Activated CD8-positive, alpha-beta memory T cell treated with anti-CD3 and anti-CD28 coated beads for 24 hours (primary cell): Measurements from ENCODE around the gene RIC1.
"Not testable (repeated sequence)": the region's sequence is repeated elsewhere in the genome, so short reads cannot be mapped to it uniquely, and the experiment has no call there.

Experiments
- DNase-seq: peaks from one replicate; pipeline ENCODE4 v3.0.0-alpha.2; 2020

The RIC1 gene

GRCh38 chr9:5626727-5627634 lies 1.9 kb upstream of the RIC1 start:
- peak; percentile 71 for DNase-seq

- not testable (repeated sequence) for DNase-seq
These were observed 1.2 kb upstream of the RIC1 start for GRCh38 chr9:5627686-5628085.

- DNase-seq, result no peak
These were observed 751 bp upstream of the RIC1 start for GRCh38 chr9:5628183-5628529.

- no peak for DNase-seq
These were observed 589 bp downstream of the RIC1 start for GRCh38 chr9:5629312-5630080.

GRCh38 chr9:5630081-5630507 lies 1.2 kb downstream of the RIC1 start:
- no peak for DNase-seq

GRCh38 chr9:5631026-5631425 lies 2.1 kb downstream of the RIC1 start:
- DNase-seq, result no peak

GRCh38 chr9:5632540-5632939 lies 3.6 kb downstream of the RIC1 start:
- DNase-seq, result no peak

GRCh38 chr9:5633243-5633642 lies 4.3 kb downstream of the RIC1 start:
- no peak for DNase-seq

GRCh38 chr9:5635390-5635789 lies 6.5 kb downstream of the RIC1 start:
- no peak for DNase-seq

GRCh38 chr9:5639816-5640215 lies 10.9 kb downstream of the RIC1 start:
- DNase-seq, result no peak

GRCh38 chr9:5642170-5642569 lies 13.3 kb downstream of the RIC1 start:
- DNase-seq, result no peak

- DNase-seq, result no peak
These were observed 14.2 kb downstream of the RIC1 start for GRCh38 chr9:5643005-5643624.

- no peak for DNase-seq
These were observed 15.6 kb downstream of the RIC1 start for GRCh38 chr9:5644501-5644900.

GRCh38 chr9:5646116-5646515 lies 17.2 kb downstream of the RIC1 start:
- no peak for DNase-seq

- no peak for DNase-seq
These were observed 21.6 kb downstream of the RIC1 start for GRCh38 chr9:5650356-5651105.

- no peak for DNase-seq
These were observed 22.3 kb downstream of the RIC1 start for GRCh38 chr9:5651246-5651645.

GRCh38 chr9:5652821-5653220 lies 23.9 kb downstream of the RIC1 start:
- DNase-seq, result no peak

GRCh38 chr9:5662804-5663203 lies 33.9 kb downstream of the RIC1 start:
- DNase-seq, result not testable (repeated sequence)

- no peak for DNase-seq
These were observed 36.2 kb downstream of the RIC1 start for GRCh38 chr9:5665059-5665458.

- no peak for DNase-seq
These were observed 38.5 kb downstream of the RIC1 start for GRCh38 chr9:5667391-5667790.

- no peak for DNase-seq
These were observed 41.2 kb downstream of the RIC1 start for GRCh38 chr9:5670079-5670478.

- DNase-seq, result no peak
These were observed 42.9 kb downstream of the RIC1 start for GRCh38 chr9:5671711-5672353.
